GM23338 (cell line): ENCODE results near the gene COL26A1. TPM values are rescaled to one million over a fixed set of nuclear protein-coding genes. Genes with fewer than 3 reads are reported as not detected.

Experiments
- ATAC-seq: fragments of 200-7000 bp; cut with Tn5 transposase; 3 replicates; pipeline ENCODE4 v1.9.1; 2020
- DNase-seq: peaks from one replicate; pipeline ENCODE4 v3.0.0-alpha.2; 2015; ENCODE audit warnings: low spot score
- H2AFZ ChIP-seq: fragments of 200-600 bp; sonication (generic); 2 replicates; pipeline ENCODE4 v1.8.0; 2016; ENCODE audit warnings: antibody characterized with exemption, mild to moderate bottlenecking, moderate library complexity
- H3F3A ChIP-seq: fragments of 200-600 bp; sonication (generic); replicated peaks from 2 replicates; pipeline ENCODE4 v1.8.0; 2017; ENCODE audit warnings: antibody characterized with exemption, mixed run types, low read depth
- H3K27ac ChIP-seq: fragments of 200-600 bp; sonication (generic); 2 replicates; pipeline ENCODE4 v1.6.1; 2016; ENCODE audit warnings: low read depth
- H3K27me3 ChIP-seq: fragments of 200-600 bp; sonication (generic); 2 replicates; pipeline ENCODE4 v1.8.0; 2016; ENCODE audit warnings: mild to moderate bottlenecking, mixed run types, moderate library complexity; ENCODE audit not compliant: insufficient read depth
- H3K36me3 ChIP-seq: fragments of 200-600 bp; sonication (generic); 2 replicates; pipeline ENCODE4 v1.8.0; 2016; ENCODE audit warnings: mild to moderate bottlenecking; ENCODE audit not compliant: insufficient read depth
- H3K4me1 ChIP-seq: fragments of 200-600 bp; sonication (generic); 2 replicates; pipeline ENCODE4 v1.8.0; 2016; ENCODE audit warnings: mild to moderate bottlenecking, moderate library complexity; ENCODE audit not compliant: insufficient read depth
- H3K4me2 ChIP-seq: fragments of 200-600 bp; sonication (generic); 2 replicates; pipeline ENCODE4 v1.7.1; 2017; ENCODE audit warnings: mixed run types
- H3K4me3 ChIP-seq: fragments of 200-600 bp; sonication (generic); 2 replicates; pipeline ENCODE4 v1.6.1; 2016; ENCODE audit warnings: mixed run types
- H3K79me2 ChIP-seq: fragments of 200-600 bp; sonication (generic); replicated peaks from 2 replicates; pipeline ENCODE4 v1.8.0; 2017; ENCODE audit warnings: mild to moderate bottlenecking; ENCODE audit not compliant: insufficient read depth
- H3K9me2 ChIP-seq: fragments of 200-600 bp; sonication (generic); 2 replicates; pipeline ENCODE4 v1.8.0; 2017; ENCODE audit not compliant: insufficient read depth
- H4K20me1 ChIP-seq: fragments of 200-600 bp; sonication (generic); replicated peaks from 2 replicates; pipeline ENCODE4 v1.8.0; 2017; ENCODE audit warnings: mild to moderate bottlenecking; ENCODE audit not compliant: insufficient read depth
- H3K27ac Mint-ChIP-seq: 2 replicates; pipeline ENCODE4 v1.8.0; 2020; ENCODE audit warnings: inconsistent platforms, mild to moderate bottlenecking, moderate library complexity, mixed read lengths
- H3K27me3 Mint-ChIP-seq: 3 replicates; pipeline ENCODE4 v1.8.0; 2022; ENCODE audit warnings: low read depth, mild to moderate bottlenecking, moderate library complexity, mixed read lengths, inconsistent platforms; ENCODE audit not compliant: insufficient read depth, poor library complexity
- H3K36me3 Mint-ChIP-seq: 3 replicates; pipeline ENCODE4 v1.8.0; 2021; ENCODE audit warnings: low read depth, mild to moderate bottlenecking, inconsistent platforms, moderate library complexity, mixed read lengths
- H3K4me1 Mint-ChIP-seq: 3 replicates; pipeline ENCODE4 v1.8.0; 2020; ENCODE audit warnings: mild to moderate bottlenecking, inconsistent platforms, mixed read lengths
- H3K4me3 Mint-ChIP-seq: 3 replicates; pipeline ENCODE4 v1.8.0; 2021; ENCODE audit warnings: moderate library complexity, mild to moderate bottlenecking, inconsistent platforms, mixed read lengths
- H3K9me3 Mint-ChIP-seq: 3 replicates; pipeline ENCODE4 v1.8.0; 2020; ENCODE audit warnings: moderate library complexity, mild to moderate bottlenecking, inconsistent platforms, mixed read lengths
- EZH2phosphoT487 ChIP-seq: fragments of 200-600 bp; sonication (generic); IDR thresholded peaks from one replicate; pipeline ENCODE4 v1.8.1; 2018; ENCODE audit warnings: antibody characterized with exemption; ENCODE audit not compliant: unreplicated experiment
- JUNB ChIP-seq: IDR thresholded peaks from one replicate; pipeline ENCODE4 v1.6.1; 2016; ENCODE audit warnings: antibody characterized with exemption; ENCODE audit not compliant: unreplicated experiment
- NANOG ChIP-seq: IDR thresholded peaks from 2 replicates; pipeline ENCODE4 v1.6.1; 2016; ENCODE audit warnings: antibody characterized with exemption, borderline replicate concordance
- POLR2AphosphoS5 ChIP-seq: IDR thresholded peaks from 2 replicates; pipeline ENCODE4 v1.6.1; 2016; ENCODE audit warnings: antibody characterized with exemption, low read depth
- REST ChIP-seq: IDR thresholded peaks from one replicate; pipeline ENCODE4 v1.6.1; 2018; ENCODE audit warnings: antibody characterized with exemption; ENCODE audit not compliant: unreplicated experiment
- ZNF114 ChIP-seq: fragments of 250-450 bp; sonication (Bioruptor Pico); IDR thresholded peaks from 2 replicates; pipeline ENCODE4 v1.5.0; 2020; ENCODE audit warnings: mild to moderate bottlenecking, moderate library complexity
- ZNF331 ChIP-seq: fragments of 250-450 bp; sonication (Bioruptor Pico); IDR thresholded peaks from 2 replicates; pipeline ENCODE4 v1.5.0; 2020; ENCODE audit warnings: low read depth, mild to moderate bottlenecking, moderate library complexity
- polyA plus RNA-seq: library from polyadenylated mRNA; unstranded; fragments of >200 nt; fragmentation: Nextera tagmentation; extraction: Ambion mirVana; gene quantifications from 2 replicates; pipeline ENCODE4 v1.2.1, GENCODE V29; 2016
- total RNA-seq: library from RNA; depleted of rRNA; stranded (reverse); fragments of >200 nt; shearing (Covaris generic); gene quantifications from 2 replicates; pipeline ENCODE4 v1.2.3, GENCODE V29; 2014
- TF ChIP-seq, protein P1 (sequence below): IDR thresholded peaks from 2 replicates; pipeline ENCODE4 v1.6.1; 2016; ENCODE audit warnings: antibody characterized with exemption
- TF ChIP-seq, protein P2 (sequence below), 2 experiments: fragments of 200-600 bp in 1 of 2; sonication (generic) in 1 of 2; conservative IDR thresholded peaks; 2 replicates each; pipeline versions ENCODE4 v1.5.1 to v1.6.1; 2016 to 2017; ENCODE audit warnings: antibody characterized with exemption in 2 of 2, low read depth in 2 of 2, mild to moderate bottlenecking in 2 of 2, moderate library complexity in 1 of 2

Gene COL26A1
- total and polyA plus RNA-seq, 2 experiments from 2014 or later: 17.8 to 55.0 TPM

DNA sequence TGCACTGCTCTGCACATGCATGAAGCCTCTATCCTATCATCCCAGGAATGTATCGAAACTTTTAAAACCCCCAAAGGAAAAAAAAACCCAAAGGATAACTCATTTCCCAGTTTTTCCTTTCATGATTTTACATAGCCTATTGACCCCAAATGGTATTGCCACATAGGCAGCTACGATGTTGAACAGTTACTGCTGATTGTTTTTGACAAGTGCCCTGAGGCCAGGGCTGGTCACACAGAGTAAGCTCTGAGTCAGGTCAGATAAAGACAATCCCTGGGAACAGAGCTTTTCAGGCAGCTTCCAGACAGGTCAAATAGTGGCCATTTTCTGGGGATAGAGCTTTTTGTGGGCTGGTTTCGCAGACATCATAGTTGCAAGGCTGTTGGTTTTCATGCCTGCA, 214.3 kb downstream of the COL26A1 start (continued):
- TF ChIP-seq REST (no peak), ZNF114 (CRISPR knock-in tag) (no peak), NANOG (no peak), POLR2AphosphoS5 (no peak)
- TF ChIP-seq, protein P1, sequence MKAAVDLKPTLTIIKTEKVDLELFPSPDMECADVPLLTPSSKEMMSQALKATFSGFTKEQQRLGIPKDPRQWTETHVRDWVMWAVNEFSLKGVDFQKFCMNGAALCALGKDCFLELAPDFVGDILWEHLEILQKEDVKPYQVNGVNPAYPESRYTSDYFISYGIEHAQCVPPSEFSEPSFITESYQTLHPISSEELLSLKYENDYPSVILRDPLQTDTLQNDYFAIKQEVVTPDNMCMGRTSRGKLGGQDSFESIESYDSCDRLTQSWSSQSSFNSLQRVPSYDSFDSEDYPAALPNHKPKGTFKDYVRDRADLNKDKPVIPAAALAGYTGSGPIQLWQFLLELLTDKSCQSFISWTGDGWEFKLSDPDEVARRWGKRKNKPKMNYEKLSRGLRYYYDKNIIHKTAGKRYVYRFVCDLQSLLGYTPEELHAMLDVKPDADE: no peak
- TF ChIP-seq, protein P2, sequence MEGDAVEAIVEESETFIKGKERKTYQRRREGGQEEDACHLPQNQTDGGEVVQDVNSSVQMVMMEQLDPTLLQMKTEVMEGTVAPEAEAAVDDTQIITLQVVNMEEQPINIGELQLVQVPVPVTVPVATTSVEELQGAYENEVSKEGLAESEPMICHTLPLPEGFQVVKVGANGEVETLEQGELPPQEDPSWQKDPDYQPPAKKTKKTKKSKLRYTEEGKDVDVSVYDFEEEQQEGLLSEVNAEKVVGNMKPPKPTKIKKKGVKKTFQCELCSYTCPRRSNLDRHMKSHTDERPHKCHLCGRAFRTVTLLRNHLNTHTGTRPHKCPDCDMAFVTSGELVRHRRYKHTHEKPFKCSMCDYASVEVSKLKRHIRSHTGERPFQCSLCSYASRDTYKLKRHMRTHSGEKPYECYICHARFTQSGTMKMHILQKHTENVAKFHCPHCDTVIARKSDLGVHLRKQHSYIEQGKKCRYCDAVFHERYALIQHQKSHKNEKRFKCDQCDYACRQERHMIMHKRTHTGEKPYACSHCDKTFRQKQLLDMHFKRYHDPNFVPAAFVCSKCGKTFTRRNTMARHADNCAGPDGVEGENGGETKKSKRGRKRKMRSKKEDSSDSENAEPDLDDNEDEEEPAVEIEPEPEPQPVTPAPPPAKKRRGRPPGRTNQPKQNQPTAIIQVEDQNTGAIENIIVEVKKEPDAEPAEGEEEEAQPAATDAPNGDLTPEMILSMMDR (conservative IDR thresholded peaks at IDR 0.05; ENCODE audit: low read depth in 2 of 2): no peak

DNA sequence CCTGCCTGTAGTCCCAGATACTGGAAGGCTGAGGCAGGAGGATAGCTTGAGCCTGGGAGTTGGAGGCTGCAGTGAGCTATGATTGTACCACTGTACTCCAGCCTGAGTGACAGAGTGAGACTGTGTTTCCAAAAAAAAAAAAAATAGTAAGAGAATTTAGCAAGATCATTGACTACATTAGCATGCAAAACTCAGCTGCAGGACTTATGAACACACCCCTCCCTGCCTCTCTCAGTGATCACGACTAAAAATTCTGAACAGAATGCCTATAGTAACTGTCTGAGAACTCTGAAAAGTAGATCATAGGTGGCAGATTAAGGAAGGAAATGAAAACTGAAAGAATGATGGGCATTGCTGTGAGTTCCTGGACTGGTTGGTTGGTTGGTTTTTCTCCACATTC, 215.9 kb downstream of the COL26A1 start:
- no peaks in the 10 kb centered on the region for H3K36me3 ChIP-seq
- ATAC-seq: no peak
- H3K4me3 ChIP-seq: no peak overlapping the region
- H3K9me3 Mint-ChIP-seq: peaks cover 45% of the 10 kb centered on the region
- H3K4me3 Mint-ChIP-seq: no peak overlapping the region
- H3K4me2 ChIP-seq: no peak overlapping the region
- DNase-seq: no peak
- no peak overlapping the region for H3K27ac Mint-ChIP-seq
- H3K27me3 Mint-ChIP-seq: peaks cover 7% of the 10 kb centered on the region
- no peak overlapping the region for H3K27ac ChIP-seq
- H3K36me3 Mint-ChIP-seq: peaks cover 34% of the 10 kb centered on the region
- H4K20me1 ChIP-seq: no peaks in the 10 kb centered on the region
- H3K79me2 ChIP-seq: no peaks in the 10 kb centered on the region
- TF ChIP-seq, protein P2 (conservative IDR thresholded peaks at IDR 0.05; ENCODE audit: low read depth in 2 of 2): no peak
- TF ChIP-seq REST (no peak), EZH2phosphoT487 (no peak), ZNF331 (CRISPR knock-in tag) (no peak), JUNB (no peak)
- TF ChIP-seq, protein P1: no peak
- H3K27me3 ChIP-seq: no peaks in the 10 kb centered on the region
- H2AFZ ChIP-seq: no peak overlapping the region
- peaks cover 18% of the 10 kb centered on the region for H3K4me1 Mint-ChIP-seq
- no peaks in the 10 kb centered on the region for H3F3A ChIP-seq
- peaks cover 12% of the 10 kb centered on the region for H3K4me1 ChIP-seq
- no peaks in the 10 kb centered on the region for H3K9me2 ChIP-seq
